Upper lobe of right lung (tissue), 1 donor: ENCODE data around the gene SCMH1. TPM values are rescaled to one million over a fixed set of nuclear protein-coding genes. Genes with fewer than 3 reads are reported as not detected.

ENCODE experiments used
- ATAC-seq: fragments of 200-7000 bp; cut with Tn5 transposase; one replicate; pipeline ENCODE4 v1.9.1; 2020; ENCODE audit warnings: mild to moderate bottlenecking, moderate library complexity
- DNase-seq: peaks from one replicate; pipeline ENCODE4 v3.0.0-alpha.2; 2020
- H3K27ac ChIP-seq: fragments of 200-600 bp; one replicate; pipeline ENCODE4 v1.8.0; 2022
- H3K27me3 ChIP-seq: fragments of 200-600 bp; one replicate; pipeline ENCODE4 v1.8.0; 2022; ENCODE audit warnings: mild to moderate bottlenecking
- H3K36me3 ChIP-seq: fragments of 200-600 bp; one replicate; pipeline ENCODE4 v1.8.0; 2022
- H3K4me1 ChIP-seq: fragments of 200-600 bp; one replicate; pipeline ENCODE4 v1.8.0; 2022
- H3K4me3 ChIP-seq: fragments of 200-600 bp; one replicate; pipeline ENCODE4 v1.8.0; 2022; ENCODE audit warnings: mild to moderate bottlenecking
- H3K9me3 ChIP-seq: fragments of 200-600 bp; one replicate; pipeline ENCODE4 v1.8.0; 2022
- CTCF ChIP-seq: fragments of 200-600 bp; IDR thresholded peaks from one replicate; pipeline ENCODE4 v1.8.0; 2022; ENCODE audit warnings: antibody characterized with exemption
- intact Hi-C: fragments of 100-400 bp; cut with DNase I; formaldehyde crosslinking; loops from one replicate; pipeline ENCODE4 v1.11.0; 2022
- total RNA-seq: library from RNA; stranded (reverse); fragmentation: NEBNext Ultra II Directional; extraction: Animal tissue kit (Norgen Biotek cat#: 25700); gene quantifications from one replicate; pipeline ENCODE4 v1.2.1, GENCODE V29; 2021
- donor health status: DM: no; HTN: yes; CAD: no; lungs with severe emphysema.

The SCMH1 gene
- total RNA-seq, 1 donor from 2014 or later, result 37.2 TPM

- Histone ChIP-seq H3K36me3 (peaks cover 14% of the 10 kb centered on the region), H3K27ac (no peak overlapping the region)
Observed at GRCh38 chr1:41048540-41048939, 193.6 kb downstream of the SCMH1 start.

DNA sequence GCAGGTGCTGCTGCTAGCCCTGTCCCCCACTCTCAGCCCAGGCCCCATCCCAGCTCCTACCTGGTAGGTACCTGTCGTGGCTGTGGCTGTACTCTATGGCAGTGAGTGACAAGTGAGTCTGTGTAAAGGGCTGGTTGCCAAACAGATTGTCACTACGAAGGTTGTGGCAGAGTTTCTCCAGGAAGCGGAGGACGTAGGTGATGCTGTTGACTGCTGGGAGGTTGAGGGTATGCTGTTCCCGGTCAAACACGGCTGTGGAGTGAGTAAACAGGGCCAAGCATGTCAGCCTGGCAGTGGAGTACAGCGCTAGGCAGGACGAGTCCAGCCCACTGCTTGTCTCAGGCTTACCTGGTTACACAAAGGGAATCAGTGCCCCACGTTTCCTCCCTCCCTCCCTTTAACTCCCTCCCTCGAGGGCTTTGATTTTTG, 195.7 kb downstream of the SCMH1 start:
- no peak for TF ChIP-seq CTCF
- DNase-seq (peak; percentile 69), ATAC-seq (peak; percentile 89)
- Histone ChIP-seq H3K4me1 (peaks cover 26% of the 10 kb centered on the region), H3K27me3 (no peaks in the 10 kb centered on the region), H3K27ac (peak overlapping the region; percentile 75), H3K4me3 (no peak overlapping the region), H3K36me3 (peaks cover 15% of the 10 kb centered on the region), H3K9me3 (no peaks in the 10 kb centered on the region)
- intact Hi-C loops, result no loop called here

More at GRCh38 chr1:41048540-41048939, 193.6 kb downstream of the SCMH1 start:
- no peak for TF ChIP-seq CTCF
- H3K9me3 ChIP-seq, result no peaks in the 10 kb centered on the region
- intact Hi-C loops, result no loop called here
- ATAC-seq (no peak), DNase-seq (no peak)
- H3K4me3 ChIP-seq, result no peak overlapping the region
- H3K4me1 ChIP-seq, result peaks cover 26% of the 10 kb centered on the region
- no peaks in the 10 kb centered on the region for H3K27me3 ChIP-seq

DNA sequence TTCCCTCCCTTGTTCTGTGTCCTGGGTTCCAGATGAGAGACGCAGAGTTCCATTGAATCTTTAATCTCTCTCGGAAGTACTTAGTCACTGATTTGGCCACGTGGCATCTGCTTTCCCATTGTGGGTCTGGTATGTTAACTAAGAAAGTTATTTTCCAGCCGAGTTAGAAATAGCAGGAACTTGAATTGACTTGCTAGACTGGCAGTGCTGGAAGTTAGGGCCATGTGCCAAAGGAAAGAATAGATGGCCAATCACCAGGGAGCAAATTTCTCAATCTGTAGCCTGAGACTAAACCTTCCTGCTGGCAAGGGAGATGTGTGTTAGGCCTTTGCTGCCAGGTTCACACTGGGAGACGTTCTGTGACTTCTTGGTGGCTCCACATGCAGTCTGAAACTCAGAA, 196.4 kb downstream of the SCMH1 start:
- peaks cover 15% of the 10 kb centered on the region for H3K36me3 ChIP-seq
- no peak for DNase-seq
- peak overlapping the region; percentile 75 for H3K27ac ChIP-seq
- no peaks in the 10 kb centered on the region for H3K9me3 ChIP-seq
- intact Hi-C loops, result no loop called here
- TF ChIP-seq CTCF, result no peak
- H3K4me3 ChIP-seq, result no peak overlapping the region
- H3K27me3 ChIP-seq, result no peaks in the 10 kb centered on the region
- peak; percentile 75 for ATAC-seq
- H3K4me1 ChIP-seq, result peaks cover 26% of the 10 kb centered on the region

DNA sequence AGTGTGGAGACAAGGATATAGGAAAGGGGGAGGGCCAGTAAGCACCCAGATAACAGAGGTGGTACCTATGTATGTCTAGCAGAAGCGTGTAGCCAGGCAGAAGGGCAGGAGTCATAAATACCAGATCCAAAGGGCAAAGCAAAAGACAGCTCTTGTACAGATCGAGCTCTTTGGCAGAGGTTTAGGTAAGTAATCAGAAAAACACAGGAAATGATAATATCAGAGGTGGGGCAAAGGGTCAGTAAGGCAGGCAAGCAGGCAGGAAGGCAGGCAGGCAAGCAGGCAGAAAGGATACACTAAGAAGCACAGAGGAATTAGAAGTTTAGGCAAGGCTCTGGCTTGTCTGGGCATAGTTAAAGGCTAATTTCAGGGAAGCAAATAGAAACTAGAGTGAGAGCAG, 197.9 kb downstream of the SCMH1 start:
- TF ChIP-seq CTCF, result no peak
- ATAC-seq (no peak), DNase-seq (no peak)
- intact Hi-C loops, result no loop called here
- Histone ChIP-seq H3K27me3 (no peaks in the 10 kb centered on the region), H3K27ac (no peak overlapping the region), H3K4me3 (no peak overlapping the region), H3K36me3 (peaks cover 15% of the 10 kb centered on the region), H3K9me3 (no peaks in the 10 kb centered on the region), H3K4me1 (peaks cover 26% of the 10 kb centered on the region)

- no peak for ATAC-seq
- H3K27me3 ChIP-seq, result no peaks in the 10 kb centered on the region
- H3K27ac ChIP-seq, result no peak overlapping the region
- TF ChIP-seq CTCF, result no peak
- peaks cover 20% of the 10 kb centered on the region for H3K36me3 ChIP-seq
- H3K9me3 ChIP-seq, result no peaks in the 10 kb centered on the region
- H3K4me3 ChIP-seq, result no peak overlapping the region
- no peak for DNase-seq
- intact Hi-C loops, result no loop called here
- H3K4me1 ChIP-seq, result peaks cover 23% of the 10 kb centered on the region
Observed at GRCh38 chr1:41041614-41042270, 200.4 kb downstream of the SCMH1 start.

- no peak for TF ChIP-seq CTCF
- Histone ChIP-seq H3K36me3 (peaks cover 31% of the 10 kb centered on the region), H3K27ac (no peak overlapping the region), H3K4me3 (no peak overlapping the region), H3K27me3 (no peaks in the 10 kb centered on the region), H3K4me1 (no peaks in the 10 kb centered on the region), H3K9me3 (no peaks in the 10 kb centered on the region)
- ATAC-seq (no peak), DNase-seq (no peak)
- intact Hi-C loops, result no loop called here
Observed at GRCh38 chr1:41038110-41038509, 204.0 kb downstream of the SCMH1 start.
